ENCODE results near the gene FBH1. TPM values are rescaled to one million over a fixed set of nuclear protein-coding genes. Genes with fewer than 3 reads are reported as not detected.
A peak's percentile ranks its signal among the peaks of the same experiment; 100 is the strongest.

FBH1 gene
- total and polyA plus RNA-seq, 10 of the 15 experiments (the other 5 are each of a cell fraction or from before 2014, with no cell fraction given), result 6.1 to 67.6 (median 47.2) TPM

DNA sequence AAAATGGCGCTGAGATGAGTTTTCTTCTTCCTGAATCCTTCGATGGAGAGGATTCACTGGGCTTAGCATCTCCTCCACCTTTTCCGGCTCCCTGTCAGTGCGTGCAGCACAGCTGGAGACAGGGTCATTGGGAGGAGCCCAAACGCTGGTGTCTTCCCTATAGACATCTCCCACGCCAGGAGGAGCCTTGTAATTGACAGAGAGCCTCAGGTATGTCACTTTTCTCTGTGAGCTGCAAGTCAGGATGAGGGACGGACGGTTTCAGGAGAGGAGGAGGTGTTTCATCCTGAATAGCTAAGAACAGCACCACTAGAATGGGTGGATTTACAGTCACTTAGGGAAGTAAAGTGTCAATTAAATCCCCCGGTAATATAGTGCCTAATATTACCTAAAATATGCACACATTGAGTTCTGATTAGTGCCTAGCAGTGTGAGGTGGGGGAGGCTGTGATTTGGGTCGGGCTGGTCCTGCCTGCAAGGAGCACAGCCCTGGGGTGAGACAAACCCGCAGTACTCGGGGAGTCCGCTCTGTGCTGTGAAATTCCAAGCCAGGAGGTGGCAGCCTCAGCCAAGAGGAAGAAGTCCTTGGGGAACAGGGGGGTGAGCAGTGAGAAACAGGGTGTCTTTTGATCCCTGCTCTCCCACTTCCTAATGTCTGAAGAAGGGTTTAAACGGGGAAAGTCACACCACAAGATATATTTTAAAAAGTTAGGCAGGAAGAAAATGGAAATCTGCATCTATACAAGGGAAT, 59.1 kb downstream of the FBH1 start:
- ChIA-PET SMC1A (ENCODE audit: uncharacterized antibody, unreplicated experiment) (no interaction called here), RAD21 (ENCODE audit: unreplicated experiment) (no interaction called here), POLR2A (no interaction called here), CTCF (interaction anchor here (0.7 to 2.0 kb wide), 3 partner anchors 9 to 141 kb away, joined by 3 to 4 read pairs (median 3); no protein-coding TSS in a partner anchor)
- Histone ChIP-seq H4K20me1 (ENCODE audit: control insufficient read depth, insufficient read depth) (no peaks in the 10 kb centered on the region), H3K4me1 (ENCODE audit: control insufficient read depth, insufficient read depth, low read length) (no peaks in the 10 kb centered on the region), H3K27me3 (replicated peaks in 1 of 2; ENCODE audit: control insufficient read depth in 2 of 2, insufficient read depth in 2 of 2, low read length in 1 of 2) (no peaks in the 10 kb centered on the region), H3K36me3 (ENCODE audit: control insufficient read depth in 2 of 2, insufficient read depth in 2 of 2, low read length in 1 of 2) (no peaks in the 10 kb centered on the region), H3K9me3 (replicated peaks; ENCODE audit: control insufficient read depth, insufficient read depth, low read length) (no peaks in the 10 kb centered on the region), H2AFZ (ENCODE audit: control insufficient read depth, low read depth, low read length) (no peak overlapping the region), H3K27ac (ENCODE audit: control insufficient read depth, insufficient read depth) (no peak overlapping the region), H3K4me2 (ENCODE audit: control insufficient read depth, insufficient read depth) (no peak overlapping the region), H3K4me3 (no peak overlapping the region), H3K9ac (ENCODE audit: control insufficient read depth, insufficient read depth, low read length) (no peak overlapping the region), H3K79me2 (ENCODE audit: control insufficient read depth, insufficient read depth, low read length) (no peaks in the 10 kb centered on the region)
- DNase-seq (ENCODE audit: low read depth, low spot score) (no peak), ATAC-seq (peak; percentile 72), FAIRE-seq (peak; percentile 61)
- BruUV-seq (replicated peaks), result no TSS peak
- in situ Hi-C loops (cut with MboI) (no loop called here), intact Hi-C loops (cut with micrococcal nuclease; ENCODE audit: unreplicated experiment) (no loop called here)
- 74% methylated on average over 14 of the region's 14 CpGs for WGBS (ENCODE audit: insufficient coverage, insufficient replicate concordance, low lambda C conversion rate, missing lambda C conversion rate)
- TF ChIP-seq NR2F1 (conservative IDR thresholded peaks at IDR 0.05) (no peak), MEF2B (IDR thresholded peaks at IDR 0.05; ENCODE audit: partially characterized antibody, poor library complexity, severe bottlenecking) (peak; percentile 16), RELA (IDR thresholded peaks at IDR 0.05; ENCODE audit: borderline replicate concordance, partially characterized antibody) (no peak), RAD21 (IDR thresholded peaks at IDR 0.05; ENCODE audit: insufficient read depth, low read depth, low read length) (peak; percentile 86), SMC3 (IDR thresholded peaks at IDR 0.05; ENCODE audit: borderline replicate concordance, low read length) (peak; percentile 50; the same call in 1 of the 2 replicates)
- TF ChIP-seq, protein P1, sequence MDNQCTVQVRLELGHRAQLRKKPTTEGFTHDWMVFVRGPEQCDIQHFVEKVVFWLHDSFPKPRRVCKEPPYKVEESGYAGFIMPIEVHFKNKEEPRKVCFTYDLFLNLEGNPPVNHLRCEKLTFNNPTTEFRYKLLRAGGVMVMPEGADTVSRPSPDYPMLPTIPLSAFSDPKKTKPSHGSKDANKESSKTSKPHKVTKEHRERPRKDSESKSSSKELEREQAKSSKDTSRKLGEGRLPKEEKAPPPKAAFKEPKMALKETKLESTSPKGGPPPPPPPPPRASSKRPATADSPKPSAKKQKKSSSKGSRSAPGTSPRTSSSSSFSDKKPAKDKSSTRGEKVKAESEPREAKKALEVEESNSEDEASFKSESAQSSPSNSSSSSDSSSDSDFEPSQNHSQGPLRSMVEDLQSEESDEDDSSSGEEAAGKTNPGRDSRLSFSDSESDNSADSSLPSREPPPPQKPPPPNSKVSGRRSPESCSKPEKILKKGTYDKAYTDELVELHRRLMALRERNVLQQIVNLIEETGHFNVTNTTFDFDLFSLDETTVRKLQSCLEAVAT (IDR thresholded peaks at IDR 0.05), result peak; percentile 56; the same call in 1 of the 2 replicates
- TF ChIP-seq, protein P2, sequence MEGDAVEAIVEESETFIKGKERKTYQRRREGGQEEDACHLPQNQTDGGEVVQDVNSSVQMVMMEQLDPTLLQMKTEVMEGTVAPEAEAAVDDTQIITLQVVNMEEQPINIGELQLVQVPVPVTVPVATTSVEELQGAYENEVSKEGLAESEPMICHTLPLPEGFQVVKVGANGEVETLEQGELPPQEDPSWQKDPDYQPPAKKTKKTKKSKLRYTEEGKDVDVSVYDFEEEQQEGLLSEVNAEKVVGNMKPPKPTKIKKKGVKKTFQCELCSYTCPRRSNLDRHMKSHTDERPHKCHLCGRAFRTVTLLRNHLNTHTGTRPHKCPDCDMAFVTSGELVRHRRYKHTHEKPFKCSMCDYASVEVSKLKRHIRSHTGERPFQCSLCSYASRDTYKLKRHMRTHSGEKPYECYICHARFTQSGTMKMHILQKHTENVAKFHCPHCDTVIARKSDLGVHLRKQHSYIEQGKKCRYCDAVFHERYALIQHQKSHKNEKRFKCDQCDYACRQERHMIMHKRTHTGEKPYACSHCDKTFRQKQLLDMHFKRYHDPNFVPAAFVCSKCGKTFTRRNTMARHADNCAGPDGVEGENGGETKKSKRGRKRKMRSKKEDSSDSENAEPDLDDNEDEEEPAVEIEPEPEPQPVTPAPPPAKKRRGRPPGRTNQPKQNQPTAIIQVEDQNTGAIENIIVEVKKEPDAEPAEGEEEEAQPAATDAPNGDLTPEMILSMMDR (IDR thresholded peaks at IDR 0.05 in 2 of 3, conservative IDR thresholded peaks at IDR 0.05 in 1 of 3; ENCODE audit: control insufficient read depth in 2 of 3, extremely low read depth in 1 of 3, insufficient read depth in 1 of 3, low read depth in 3 of 3, low read length in 3 of 3), result peak; percentile 25 to 59 (median 44); a peak in 4 of 6 replicates

Data from GM12878 (cell line).